Panc1 (cell line): ENCODE measurements around the gene NKAIN2. TPM values are rescaled to one million over a fixed set of nuclear protein-coding genes. Genes with fewer than 3 reads are reported as not detected.

Source experiments
- ATAC-seq: fragments of 200-7000 bp; cut with Tn5 transposase; 2 replicates; pipeline ENCODE4 v1.9.1; 2020; ENCODE audit warnings: mild to moderate bottlenecking, moderate library complexity
- BruUV-seq: library from RNA; stranded (reverse); fragments of 400-500 nt; replicated peaks from 2 replicates; lab custom pipeline; 2021; lab: Mats Ljungman, UMichigan
- CTCF ChIA-PET: fragments of 300-600 bp; sonication (Branson Sonifier 250); formaldehyde crosslinking; loops from one replicate; lab custom pipeline; 2022; ENCODE audit warnings: antibody characterized with exemption; lab: Charles Lee
- POLR2A ChIA-PET: fragments of 300-600 bp; sonication (Branson Sonifier 250); formaldehyde crosslinking; loops from one replicate; lab custom pipeline; 2022; ENCODE audit warnings: antibody characterized with exemption; lab: Charles Lee
- DNase-seq: peaks from one replicate; pipeline ENCODE4 v3.0.0-alpha.2; 2010; ENCODE audit warnings: low read depth, low spot score
- H3K27ac ChIP-seq: 2 replicates; pipeline ENCODE4 v1.5.1; 2011; ENCODE audit warnings: mild to moderate bottlenecking, low read length, inconsistent platforms
- H3K27me3 ChIP-seq: fragments of 200-500 bp; sonication (Bioruptor generic); 2 replicates; pipeline ENCODE4 v1.6.0; 2014; ENCODE audit warnings: low read length, inconsistent platforms; ENCODE audit not compliant: control insufficient read depth, insufficient read depth
- H3K36me3 ChIP-seq: fragments of 200-500 bp; sonication (Bioruptor generic); 2 replicates; pipeline ENCODE4 v1.5.1; 2014; ENCODE audit warnings: inconsistent platforms, mild to moderate bottlenecking, low read length, moderate library complexity; ENCODE audit not compliant: control insufficient read depth, insufficient read depth
- H3K4me1 ChIP-seq: 2 replicates; pipeline ENCODE4 v1.5.1; 2011; ENCODE audit warnings: inconsistent platforms, mild to moderate bottlenecking, low read length, moderate library complexity; ENCODE audit not compliant: control insufficient read depth, insufficient read depth
- H3K4me3 ChIP-seq, 2 experiments: 2 replicates each; pipeline ENCODE4 v1.5.1; 2011 to 2012; ENCODE audit warnings: low read depth in 2 of 2, low read length in 2 of 2, mild to moderate bottlenecking in 2 of 2, inconsistent platforms in 1 of 2, moderate library complexity in 1 of 2
- H3K9me3 ChIP-seq: fragments of 200-500 bp; sonication (Bioruptor generic); 2 replicates; pipeline ENCODE4 v1.5.1; 2014; ENCODE audit warnings: low read depth, mild to moderate bottlenecking, inconsistent platforms, low read length, moderate library complexity; ENCODE audit not compliant: control insufficient read depth, insufficient read depth
- POLR2AphosphoS5 ChIP-seq: IDR thresholded peaks from 2 replicates; pipeline ENCODE4 v1.6.1; 2012; ENCODE audit warnings: mild to moderate bottlenecking, low read depth, low read length, moderate library complexity
- SIN3A ChIP-seq: IDR thresholded peaks from 2 replicates; pipeline ENCODE4 v1.6.1; 2012; ENCODE audit warnings: low read depth, mild to moderate bottlenecking, low read length, moderate library complexity, borderline replicate concordance; ENCODE audit not compliant: insufficient read depth
- TCF7L2 ChIP-seq: IDR thresholded peaks from 2 replicates; pipeline ENCODE4 v1.6.1; 2011; ENCODE audit warnings: mild to moderate bottlenecking, low read depth, low read length, inconsistent platforms
- in situ Hi-C: cut with HindIII; loops from 2 replicates; pipeline ENCODE4 v1.10.0; 2016; ENCODE audit warnings: low sequenced_read_pairs, low pct_unique_long_range_greater_than_20kb
- intact Hi-C: fragments of 100-400 bp; cut with micrococcal nuclease; formaldehyde crosslinking; loops from one replicate; pipeline ENCODE4 v1.10.0; 2022; ENCODE audit not compliant: unreplicated experiment
- total RNA-seq: library from RNA; stranded (reverse); gene quantifications from one replicate; pipeline ENCODE4 v1.2.1, GENCODE V29; 2021; ENCODE audit not compliant: unreplicated experiment
- TF ChIP-seq, protein P1 (sequence below): fragments of 450-650 bp; IDR thresholded peaks from 2 replicates; pipeline ENCODE4 v1.5.1; 2017; ENCODE audit warnings: mild to moderate bottlenecking
- TF ChIP-seq, protein P2 (sequence below), 2 experiments: IDR thresholded peaks; 2 replicates each; pipeline ENCODE4 v1.6.1; 2011 to 2012; ENCODE audit warnings: low read depth in 2 of 2, control low read depth in 1 of 2, low read length in 1 of 2, mild to moderate bottlenecking in 1 of 2, moderate library complexity in 1 of 2; ENCODE audit not compliant: insufficient read depth in 1 of 2

The NKAIN2 gene
- total RNA-seq, 1 experiment from 2014 or later, result 2.6 TPM

DNA sequence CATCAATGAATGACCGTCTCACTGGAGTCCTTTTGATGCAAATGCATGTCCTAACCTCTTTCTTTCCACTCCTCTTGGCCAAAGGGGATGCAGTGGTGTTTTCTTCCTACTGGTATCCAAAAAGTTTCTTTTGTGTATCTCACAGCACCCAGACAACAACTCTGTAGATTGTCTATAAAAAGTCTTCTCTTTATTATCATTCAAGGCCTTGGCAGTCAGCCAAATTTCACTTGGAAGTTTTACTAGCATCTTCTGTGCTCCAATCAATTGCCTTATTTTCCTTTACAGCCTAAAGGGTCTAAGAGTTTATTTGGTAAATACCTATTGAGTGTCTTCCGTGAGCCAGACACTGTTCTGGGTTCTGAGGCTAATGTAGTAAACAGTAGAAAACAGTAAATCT, 1008.4 kb downstream of the NKAIN2 start:
- TF ChIP-seq, protein P1, sequence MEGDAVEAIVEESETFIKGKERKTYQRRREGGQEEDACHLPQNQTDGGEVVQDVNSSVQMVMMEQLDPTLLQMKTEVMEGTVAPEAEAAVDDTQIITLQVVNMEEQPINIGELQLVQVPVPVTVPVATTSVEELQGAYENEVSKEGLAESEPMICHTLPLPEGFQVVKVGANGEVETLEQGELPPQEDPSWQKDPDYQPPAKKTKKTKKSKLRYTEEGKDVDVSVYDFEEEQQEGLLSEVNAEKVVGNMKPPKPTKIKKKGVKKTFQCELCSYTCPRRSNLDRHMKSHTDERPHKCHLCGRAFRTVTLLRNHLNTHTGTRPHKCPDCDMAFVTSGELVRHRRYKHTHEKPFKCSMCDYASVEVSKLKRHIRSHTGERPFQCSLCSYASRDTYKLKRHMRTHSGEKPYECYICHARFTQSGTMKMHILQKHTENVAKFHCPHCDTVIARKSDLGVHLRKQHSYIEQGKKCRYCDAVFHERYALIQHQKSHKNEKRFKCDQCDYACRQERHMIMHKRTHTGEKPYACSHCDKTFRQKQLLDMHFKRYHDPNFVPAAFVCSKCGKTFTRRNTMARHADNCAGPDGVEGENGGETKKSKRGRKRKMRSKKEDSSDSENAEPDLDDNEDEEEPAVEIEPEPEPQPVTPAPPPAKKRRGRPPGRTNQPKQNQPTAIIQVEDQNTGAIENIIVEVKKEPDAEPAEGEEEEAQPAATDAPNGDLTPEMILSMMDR, result no peak
- no peak for TF ChIP-seq SIN3A
- no peak for TF ChIP-seq TCF7L2
- no peak for TF ChIP-seq POLR2AphosphoS5
- no peaks in the 10 kb centered on the region; the same call in 1 of the 2 replicates for H3K27me3 ChIP-seq
- DNase-seq (no peak), ATAC-seq (no peak)
- in situ Hi-C loops (no loop called here), intact Hi-C loops (no loop called here)
- POLR2A ChIA-PET, result no interaction called here
- CTCF ChIA-PET, result no interaction called here
- no peak overlapping the region for H3K4me3 ChIP-seq
- no TSS peak for BruUV-seq
- H3K4me1 ChIP-seq, result no peaks in the 10 kb centered on the region
- no peaks in the 10 kb centered on the region for H3K36me3 ChIP-seq
- H3K9me3 ChIP-seq, result no peaks in the 10 kb centered on the region
- no peak overlapping the region for H3K27ac ChIP-seq

DNA sequence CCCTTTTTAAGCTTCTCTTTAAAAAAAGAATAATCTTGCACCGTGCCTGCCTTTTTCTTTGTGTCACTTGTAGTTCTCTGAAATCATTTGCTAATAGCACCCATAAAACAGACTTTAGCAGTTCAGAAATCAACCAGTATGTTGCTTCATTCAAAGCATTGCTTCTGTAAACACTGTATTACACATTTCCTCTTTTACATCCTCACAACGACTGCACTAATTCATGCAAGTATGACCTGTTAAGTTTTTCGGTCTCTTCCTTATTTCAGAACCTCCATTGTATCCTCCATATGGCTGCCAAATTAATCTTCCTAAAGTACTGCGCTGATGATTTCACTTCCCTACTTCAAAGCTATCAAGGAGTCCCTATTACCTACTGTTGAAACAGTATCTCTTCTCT, 1015.7 kb downstream of the NKAIN2 start:
- CTCF ChIA-PET, result no interaction called here
- TF ChIP-seq, protein P1, result no peak
- TF ChIP-seq, protein P2, sequence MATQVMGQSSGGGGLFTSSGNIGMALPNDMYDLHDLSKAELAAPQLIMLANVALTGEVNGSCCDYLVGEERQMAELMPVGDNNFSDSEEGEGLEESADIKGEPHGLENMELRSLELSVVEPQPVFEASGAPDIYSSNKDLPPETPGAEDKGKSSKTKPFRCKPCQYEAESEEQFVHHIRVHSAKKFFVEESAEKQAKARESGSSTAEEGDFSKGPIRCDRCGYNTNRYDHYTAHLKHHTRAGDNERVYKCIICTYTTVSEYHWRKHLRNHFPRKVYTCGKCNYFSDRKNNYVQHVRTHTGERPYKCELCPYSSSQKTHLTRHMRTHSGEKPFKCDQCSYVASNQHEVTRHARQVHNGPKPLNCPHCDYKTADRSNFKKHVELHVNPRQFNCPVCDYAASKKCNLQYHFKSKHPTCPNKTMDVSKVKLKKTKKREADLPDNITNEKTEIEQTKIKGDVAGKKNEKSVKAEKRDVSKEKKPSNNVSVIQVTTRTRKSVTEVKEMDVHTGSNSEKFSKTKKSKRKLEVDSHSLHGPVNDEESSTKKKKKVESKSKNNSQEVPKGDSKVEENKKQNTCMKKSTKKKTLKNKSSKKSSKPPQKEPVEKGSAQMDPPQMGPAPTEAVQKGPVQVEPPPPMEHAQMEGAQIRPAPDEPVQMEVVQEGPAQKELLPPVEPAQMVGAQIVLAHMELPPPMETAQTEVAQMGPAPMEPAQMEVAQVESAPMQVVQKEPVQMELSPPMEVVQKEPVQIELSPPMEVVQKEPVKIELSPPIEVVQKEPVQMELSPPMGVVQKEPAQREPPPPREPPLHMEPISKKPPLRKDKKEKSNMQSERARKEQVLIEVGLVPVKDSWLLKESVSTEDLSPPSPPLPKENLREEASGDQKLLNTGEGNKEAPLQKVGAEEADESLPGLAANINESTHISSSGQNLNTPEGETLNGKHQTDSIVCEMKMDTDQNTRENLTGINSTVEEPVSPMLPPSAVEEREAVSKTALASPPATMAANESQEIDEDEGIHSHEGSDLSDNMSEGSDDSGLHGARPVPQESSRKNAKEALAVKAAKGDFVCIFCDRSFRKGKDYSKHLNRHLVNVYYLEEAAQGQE (IDR thresholded peaks at IDR 0.05; ENCODE audit: insufficient read depth in 1 of 2, low read depth in 2 of 2, low read length in 1 of 2), result no peak
- TF ChIP-seq TCF7L2 (no peak), SIN3A (no peak), POLR2AphosphoS5 (no peak)
- DNase-seq, result no peak
- ATAC-seq, result no peak
- POLR2A ChIA-PET, result no interaction called here
- Histone ChIP-seq H3K27ac (no peak overlapping the region), H3K36me3 (no peaks in the 10 kb centered on the region), H3K4me3 (no peak overlapping the region), H3K27me3 (no peaks in the 10 kb centered on the region), H3K9me3 (no peaks in the 10 kb centered on the region), H3K4me1 (0 out of 2 replicates have a peak, but pooled peaks cover 3% of the 10 kb centered on the region)
- in situ Hi-C loops, result no loop called here
- intact Hi-C loops, result no loop called here
- BruUV-seq, result no TSS peak
